Muscle of leg (tissue), 11 donors: Measurements from ENCODE around the gene DNAJB6. TPM values are rescaled to one million over a fixed set of nuclear protein-coding genes. Genes with fewer than 3 reads are reported as not detected.
A peak's percentile ranks its signal among the peaks of the same experiment; 100 is the strongest.

Experiments used
- DNase-seq: peaks from one replicate; pipeline ENCODE4 v3.0.0; 2013
- H3K27ac ChIP-seq: one replicate; pipeline ENCODE4 v1.5.1; 2013; ENCODE audit warnings: mild to moderate bottlenecking, low read length, control low read depth
- H3K27me3 ChIP-seq: one replicate; pipeline ENCODE4 v1.6.1; 2013; ENCODE audit warnings: low read length; ENCODE audit not compliant: control insufficient read depth, insufficient read depth
- H3K36me3 ChIP-seq: one replicate; pipeline ENCODE4 v1.6.1; 2013; ENCODE audit warnings: low read length; ENCODE audit not compliant: control insufficient read depth, insufficient read depth
- H3K4me1 ChIP-seq: one replicate; pipeline ENCODE4 v1.6.1; 2013; ENCODE audit warnings: low read length; ENCODE audit not compliant: control insufficient read depth, insufficient read depth
- H3K4me3 ChIP-seq: one replicate; pipeline ENCODE4 v1.5.1; 2013; ENCODE audit warnings: low read length, control low read depth
- H3K9me3 ChIP-seq: replicated peaks from 2 replicates; pipeline ENCODE4 v1.6.1; 2013; ENCODE audit warnings: low read depth, low read length; ENCODE audit not compliant: control insufficient read depth
- WGBS: methylation state at CpG from one replicate; pipeline ENCODE4 v1.1.5; 2013; ENCODE audit warnings: missing lambda C conversion rate; ENCODE audit not compliant: insufficient coverage; 5-methylcytosine and 5-hydroxymethylcytosine counted together
- polyA plus RNA-seq, 8 donors: library from polyadenylated mRNA; unstranded; fragments of 120-200 nt; gene quantifications; one replicate each; pipeline versions ENCODE4 v1.2.1 to v1.2.3, GENCODE V29; 2013; ENCODE audit warnings: inconsistent platforms in 1 of 8, low replicate concordance in 1 of 8; ENCODE audit not compliant: insufficient read length in 8 of 8, insufficient read depth in 1 of 8
- total RNA-seq: library from RNA; stranded (reverse); fragments of 120-200 nt; gene quantifications from one replicate; pipeline ENCODE4 v1.2.4, GENCODE V29; 2013

Gene DNAJB6
- total and polyA plus RNA-seq, 9 donors: 76.1 to 137 (median 121) TPM

GRCh38 chr7:157347217-157347904, 10.6 kb downstream of the DNAJB6 start:
- Histone ChIP-seq H3K4me3 (no peak overlapping the region), H3K36me3 (peaks cover 3% of the 10 kb centered on the region), H3K4me1 (peaks cover 8% of the 10 kb centered on the region), H3K27me3 (no peaks in the 10 kb centered on the region), H3K9me3 (no peaks in the 10 kb centered on the region), H3K27ac (no peak overlapping the region)
- WGBS: 62% methylated on average over 3 of the region's 11 CpGs
- DNase-seq: peak; percentile 82

GRCh38 chr7:157348548-157348947, 11.7 kb downstream of the DNAJB6 start:
- peaks cover 8% of the 10 kb centered on the region for H3K4me1 ChIP-seq
- H3K27ac ChIP-seq: no peak overlapping the region
- no peaks in the 10 kb centered on the region for H3K27me3 ChIP-seq
- WGBS: 100% methylated on average over 1 of the region's 11 CpGs
- H3K36me3 ChIP-seq: peaks cover 3% of the 10 kb centered on the region
- no peak for DNase-seq
- no peaks in the 10 kb centered on the region for H3K9me3 ChIP-seq
- no peak overlapping the region for H3K4me3 ChIP-seq

DNA sequence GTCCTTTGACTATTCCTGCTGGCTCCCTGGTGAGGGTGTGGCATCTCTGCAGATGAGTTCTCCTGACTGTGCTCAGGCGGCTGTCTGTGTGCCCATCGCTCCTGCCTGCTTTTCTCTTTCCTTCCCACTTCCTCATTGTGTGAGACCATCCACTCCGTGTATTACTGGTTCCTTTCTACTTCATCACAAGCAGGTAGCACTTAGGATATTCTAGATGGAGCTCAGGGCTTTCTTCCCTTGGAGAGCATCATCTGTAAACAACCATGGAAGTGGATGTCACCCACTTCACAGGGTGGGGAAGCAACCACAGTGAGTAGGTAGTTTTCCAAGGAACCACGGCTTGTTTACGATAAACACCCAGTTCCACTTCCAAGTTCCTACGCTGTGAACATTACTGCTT, 15.7 kb downstream of the DNAJB6 start:
- no peak for DNase-seq
- Histone ChIP-seq H3K9me3 (no peaks in the 10 kb centered on the region), H3K27ac (no peak overlapping the region), H3K36me3 (peaks cover 3% of the 10 kb centered on the region), H3K4me3 (no peak overlapping the region), H3K4me1 (peaks cover 21% of the 10 kb centered on the region), H3K27me3 (no peaks in the 10 kb centered on the region)
- 40% methylated on average over 1 of the region's 6 CpGs for WGBS

- peak; percentile 40 for DNase-seq
- H3K27ac ChIP-seq: peak overlapping the region; percentile 44
- H3K4me3 ChIP-seq: no peak overlapping the region
- no peaks in the 10 kb centered on the region for H3K9me3 ChIP-seq
- H3K4me1 ChIP-seq: peaks cover 26% of the 10 kb centered on the region
- 45% methylated on average over 4 of the region's 15 CpGs for WGBS
- H3K36me3 ChIP-seq: peaks cover 14% of the 10 kb centered on the region
- H3K27me3 ChIP-seq: no peaks in the 10 kb centered on the region
Observed at GRCh38 chr7:157355784-157356511, 19.1 kb downstream of the DNAJB6 start.

DNA sequence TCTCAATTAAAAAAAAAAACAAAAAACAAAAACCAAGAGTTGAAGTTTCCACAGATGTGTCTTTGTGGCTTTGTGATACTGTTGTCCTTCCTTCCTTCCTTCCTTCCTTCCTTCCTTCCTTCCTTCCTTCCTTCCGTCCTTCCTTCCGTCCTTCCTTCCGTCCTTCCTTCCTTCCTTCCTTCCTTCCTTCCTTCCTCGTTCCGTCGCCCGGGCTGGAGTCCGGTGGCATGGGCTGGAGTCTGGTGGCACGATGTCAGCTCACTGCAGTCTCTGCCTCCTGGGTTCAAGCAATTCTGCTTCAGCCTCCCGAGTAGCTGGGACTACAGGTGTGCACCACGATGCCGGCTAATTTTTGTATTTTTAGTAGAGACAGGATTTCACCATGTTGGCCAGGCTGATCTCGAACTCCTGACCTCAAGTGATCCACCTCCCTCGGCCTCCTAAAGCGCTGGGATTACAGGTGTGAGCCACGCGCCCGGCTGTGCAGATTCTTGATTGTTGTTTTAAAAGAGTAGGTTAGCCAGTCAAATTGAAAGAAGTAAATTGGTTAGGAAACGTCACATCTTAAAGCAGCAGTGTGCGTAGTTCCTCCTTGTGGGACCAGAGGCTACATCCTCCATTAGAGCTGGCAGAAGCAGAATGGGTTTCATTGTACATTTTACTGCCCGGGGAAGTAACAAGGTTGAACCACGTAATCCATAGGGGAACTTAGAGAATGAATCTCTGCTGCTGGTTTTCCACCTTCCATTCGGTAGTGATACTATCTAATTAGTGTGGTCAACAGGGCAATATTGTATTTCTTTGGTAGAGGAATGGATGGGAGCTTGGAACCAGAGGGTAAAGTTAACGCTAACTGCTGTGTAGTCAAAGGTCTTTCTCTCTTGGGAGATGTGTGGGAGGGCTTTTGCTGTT, 20.6 kb downstream of the DNAJB6 start:
- H3K27ac ChIP-seq: no peak overlapping the region
- H3K4me3 ChIP-seq: no peak overlapping the region

GRCh38 chr7:157358041-157358752, 21.4 kb downstream of the DNAJB6 start:
- H3K36me3 ChIP-seq: peaks cover 20% of the 10 kb centered on the region
- no peaks in the 10 kb centered on the region for H3K9me3 ChIP-seq
- H3K27me3 ChIP-seq: no peaks in the 10 kb centered on the region
- H3K4me3 ChIP-seq: no peak overlapping the region
- no peak overlapping the region for H3K27ac ChIP-seq
- no peak for DNase-seq
- H3K4me1 ChIP-seq: peaks cover 26% of the 10 kb centered on the region
- 76% methylated on average over 5 of the region's 13 CpGs for WGBS

More for the DNA sequence above, 20.6 kb downstream of the DNAJB6 start:
- Histone ChIP-seq H3K4me1 (peaks cover 26% of the 10 kb centered on the region), H3K27me3 (no peaks in the 10 kb centered on the region), H3K9me3 (no peaks in the 10 kb centered on the region), H3K36me3 (peaks cover 14% of the 10 kb centered on the region)
- no peak for DNase-seq
- WGBS: 93% methylated on average over 13 of the region's 24 CpGs

- WGBS: 84% methylated on average over 3 of the region's 4 CpGs
- H3K27ac ChIP-seq: no peak overlapping the region
- no peak overlapping the region for H3K4me3 ChIP-seq
- H3K9me3 ChIP-seq: no peaks in the 10 kb centered on the region
- peaks cover 25% of the 10 kb centered on the region for H3K36me3 ChIP-seq
- no peaks in the 10 kb centered on the region for H3K27me3 ChIP-seq
- H3K4me1 ChIP-seq: peaks cover 26% of the 10 kb centered on the region
- DNase-seq: no peak
Observed at GRCh38 chr7:157358753-157359096, 21.9 kb downstream of the DNAJB6 start.

DNA sequence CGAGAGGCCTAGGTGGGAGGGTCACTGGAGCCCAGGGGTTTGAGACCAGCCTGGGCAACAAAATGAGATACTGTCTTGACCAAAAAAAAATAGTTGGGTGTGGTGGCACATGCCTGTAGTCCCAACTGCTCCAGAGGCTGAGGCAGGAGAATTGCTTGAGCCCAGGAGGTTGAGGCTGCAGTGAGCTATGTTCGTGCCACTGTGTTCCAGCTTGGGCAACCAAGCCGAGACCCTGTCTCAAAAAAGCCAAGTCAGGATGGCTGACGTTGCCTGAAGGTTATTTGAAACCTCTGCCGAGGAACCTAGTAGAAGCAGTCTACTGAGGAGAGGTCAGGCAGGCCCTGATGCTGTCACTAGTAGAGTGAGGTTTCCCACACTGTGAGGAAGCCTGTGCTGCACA, 22.8 kb downstream of the DNAJB6 start:
- Histone ChIP-seq H3K27ac (no peak overlapping the region), H3K4me1 (peaks cover 23% of the 10 kb centered on the region), H3K9me3 (no peaks in the 10 kb centered on the region), H3K36me3 (peaks cover 33% of the 10 kb centered on the region), H3K4me3 (no peak overlapping the region), H3K27me3 (no peaks in the 10 kb centered on the region)
- 87% methylated on average over 5 of the region's 5 CpGs for WGBS
- DNase-seq: no peak

DNA sequence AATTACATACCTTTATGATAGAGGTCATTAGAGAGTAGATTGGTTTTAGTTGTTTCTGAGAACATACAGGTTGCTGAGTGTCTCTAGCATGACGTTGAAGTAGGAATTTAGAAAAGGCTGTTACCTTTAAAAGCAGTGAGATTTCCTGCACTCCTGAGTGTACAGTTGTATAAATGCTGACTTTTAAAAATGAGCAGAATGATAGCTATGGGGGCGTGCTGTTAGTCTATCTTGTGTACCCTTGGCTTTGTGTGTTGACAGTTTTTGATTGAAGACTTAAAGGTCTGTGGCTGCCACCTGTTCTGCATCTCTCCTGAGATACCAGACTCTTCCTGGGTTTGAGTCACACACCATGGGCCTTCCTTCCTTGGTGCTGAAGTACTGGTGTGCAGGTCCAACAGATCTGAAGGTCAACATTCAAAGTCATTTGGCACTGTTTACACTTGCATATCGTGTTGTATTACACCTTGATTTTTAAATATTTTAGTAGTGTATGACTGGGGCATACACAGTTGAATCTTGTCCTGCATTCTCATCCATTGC, 23.8 kb downstream of the DNAJB6 start:
- Histone ChIP-seq H3K27me3 (no peaks in the 10 kb centered on the region), H3K27ac (no peak overlapping the region), H3K9me3 (no peaks in the 10 kb centered on the region), H3K4me1 (peaks cover 15% of the 10 kb centered on the region), H3K4me3 (no peak overlapping the region), H3K36me3 (peaks cover 43% of the 10 kb centered on the region)
- WGBS: 63% methylated on average over 1 of the region's 3 CpGs
- DNase-seq: no peak
